Measurements from ENCODE around the gene SLC6A11.

GRCh38 chr3:10936686-10937085, 120.7 kb downstream of the SLC6A11 start:
- no peak for TF ChIP-seq SMC3 (conservative IDR thresholded peaks at IDR 0.05; ENCODE audit: insufficient read depth, low read depth, low read length)
- no peak for TF ChIP-seq ZBTB33 (CRISPR knock-in tag; IDR thresholded peaks at IDR 0.05)
- TF ChIP-seq, protein P1, sequence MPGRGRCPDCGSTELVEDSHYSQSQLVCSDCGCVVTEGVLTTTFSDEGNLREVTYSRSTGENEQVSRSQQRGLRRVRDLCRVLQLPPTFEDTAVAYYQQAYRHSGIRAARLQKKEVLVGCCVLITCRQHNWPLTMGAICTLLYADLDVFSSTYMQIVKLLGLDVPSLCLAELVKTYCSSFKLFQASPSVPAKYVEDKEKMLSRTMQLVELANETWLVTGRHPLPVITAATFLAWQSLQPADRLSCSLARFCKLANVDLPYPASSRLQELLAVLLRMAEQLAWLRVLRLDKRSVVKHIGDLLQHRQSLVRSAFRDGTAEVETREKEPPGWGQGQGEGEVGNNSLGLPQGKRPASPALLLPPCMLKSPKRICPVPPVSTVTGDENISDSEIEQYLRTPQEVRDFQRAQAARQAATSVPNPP (IDR thresholded peaks at IDR 0.05; ENCODE audit: borderline replicate concordance, insufficient read depth, insufficient read length): no peak
- no peak for TF ChIP-seq DPF2 (IDR thresholded peaks at IDR 0.05)
- no peak for TF ChIP-seq HDAC3 (IDR thresholded peaks at IDR 0.05; ENCODE audit: borderline replicate concordance, partially characterized antibody)
- TF ChIP-seq SMARCA5 (IDR thresholded peaks at IDR 0.05): no peak
- TF ChIP-seq UBTF (IDR thresholded peaks at IDR 0.05; ENCODE audit: borderline replicate concordance in 1 of 2, low read depth in 2 of 2, low read length in 2 of 2): no peak
- TF ChIP-seq EZH2 (IDR thresholded peaks at IDR 0.05; ENCODE audit: borderline replicate concordance, low read depth, low read length): no peak
- TF ChIP-seq SP2 (IDR thresholded peaks at IDR 0.05; ENCODE audit: extremely low read depth, low read depth, low read length, poor library complexity, severe bottlenecking): no peak
- TF ChIP-seq NR2C1 (IDR thresholded peaks at IDR 0.05): no peak
- TF ChIP-seq NR2C1 (tag; IDR thresholded peaks at IDR 0.05): no peak
- TF ChIP-seq, protein P2, sequence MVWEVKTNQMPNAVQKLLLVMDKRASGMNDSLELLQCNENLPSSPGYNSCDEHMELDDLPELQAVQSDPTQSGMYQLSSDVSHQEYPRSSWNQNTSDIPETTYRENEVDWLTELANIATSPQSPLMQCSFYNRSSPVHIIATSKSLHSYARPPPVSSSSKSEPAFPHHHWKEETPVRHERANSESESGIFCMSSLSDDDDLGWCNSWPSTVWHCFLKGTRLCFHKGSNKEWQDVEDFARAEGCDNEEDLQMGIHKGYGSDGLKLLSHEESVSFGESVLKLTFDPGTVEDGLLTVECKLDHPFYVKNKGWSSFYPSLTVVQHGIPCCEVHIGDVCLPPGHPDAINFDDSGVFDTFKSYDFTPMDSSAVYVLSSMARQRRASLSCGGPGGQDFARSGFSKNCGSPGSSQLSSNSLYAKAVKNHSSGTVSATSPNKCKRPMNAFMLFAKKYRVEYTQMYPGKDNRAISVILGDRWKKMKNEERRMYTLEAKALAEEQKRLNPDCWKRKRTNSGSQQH (CRISPR knock-in tag; IDR thresholded peaks at IDR 0.05): no peak

Measured in K562 (cell line).